ENCODE results near the gene ADCY2.

ADCY2 gene

DNA sequence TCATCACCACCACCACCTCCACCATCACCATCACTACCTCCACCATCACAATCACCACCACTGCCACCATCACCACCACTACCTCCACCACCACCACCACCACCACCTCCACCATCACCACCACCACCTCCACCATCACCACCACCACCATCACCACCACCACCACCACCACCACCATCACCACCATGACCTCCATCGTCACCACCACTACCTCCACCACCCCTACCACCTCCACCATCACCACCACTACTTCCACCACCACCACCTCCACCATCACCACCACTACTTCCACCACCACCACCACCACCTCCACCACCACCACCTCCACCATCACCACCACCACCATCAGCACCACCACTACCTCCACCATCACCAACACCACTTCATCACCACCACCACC, 23.5 kb upstream of the ADCY2 start:
- TF ChIP-seq, protein P1, sequence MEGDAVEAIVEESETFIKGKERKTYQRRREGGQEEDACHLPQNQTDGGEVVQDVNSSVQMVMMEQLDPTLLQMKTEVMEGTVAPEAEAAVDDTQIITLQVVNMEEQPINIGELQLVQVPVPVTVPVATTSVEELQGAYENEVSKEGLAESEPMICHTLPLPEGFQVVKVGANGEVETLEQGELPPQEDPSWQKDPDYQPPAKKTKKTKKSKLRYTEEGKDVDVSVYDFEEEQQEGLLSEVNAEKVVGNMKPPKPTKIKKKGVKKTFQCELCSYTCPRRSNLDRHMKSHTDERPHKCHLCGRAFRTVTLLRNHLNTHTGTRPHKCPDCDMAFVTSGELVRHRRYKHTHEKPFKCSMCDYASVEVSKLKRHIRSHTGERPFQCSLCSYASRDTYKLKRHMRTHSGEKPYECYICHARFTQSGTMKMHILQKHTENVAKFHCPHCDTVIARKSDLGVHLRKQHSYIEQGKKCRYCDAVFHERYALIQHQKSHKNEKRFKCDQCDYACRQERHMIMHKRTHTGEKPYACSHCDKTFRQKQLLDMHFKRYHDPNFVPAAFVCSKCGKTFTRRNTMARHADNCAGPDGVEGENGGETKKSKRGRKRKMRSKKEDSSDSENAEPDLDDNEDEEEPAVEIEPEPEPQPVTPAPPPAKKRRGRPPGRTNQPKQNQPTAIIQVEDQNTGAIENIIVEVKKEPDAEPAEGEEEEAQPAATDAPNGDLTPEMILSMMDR (IDR thresholded peaks at IDR 0.05): no peak

GRCh38 chr5:7374186-7374585, 21.8 kb upstream of the ADCY2 start:
- TF ChIP-seq, protein P1 (IDR thresholded peaks at IDR 0.05): no peak

GRCh38 chr5:7375457-7375856, 20.5 kb upstream of the ADCY2 start:
- TF ChIP-seq, protein P1 (IDR thresholded peaks at IDR 0.05): no peak

GRCh38 chr5:7376871-7377270, 19.1 kb upstream of the ADCY2 start:
- TF ChIP-seq, protein P1 (IDR thresholded peaks at IDR 0.05): no peak

- TF ChIP-seq, protein P1 (IDR thresholded peaks at IDR 0.05): no peak
These were observed 18.2 kb upstream of the ADCY2 start for GRCh38 chr5:7377761-7378160.

- TF ChIP-seq, protein P1 (IDR thresholded peaks at IDR 0.05): no peak
These were observed 13.3 kb upstream of the ADCY2 start for GRCh38 chr5:7382588-7382987.

DNA sequence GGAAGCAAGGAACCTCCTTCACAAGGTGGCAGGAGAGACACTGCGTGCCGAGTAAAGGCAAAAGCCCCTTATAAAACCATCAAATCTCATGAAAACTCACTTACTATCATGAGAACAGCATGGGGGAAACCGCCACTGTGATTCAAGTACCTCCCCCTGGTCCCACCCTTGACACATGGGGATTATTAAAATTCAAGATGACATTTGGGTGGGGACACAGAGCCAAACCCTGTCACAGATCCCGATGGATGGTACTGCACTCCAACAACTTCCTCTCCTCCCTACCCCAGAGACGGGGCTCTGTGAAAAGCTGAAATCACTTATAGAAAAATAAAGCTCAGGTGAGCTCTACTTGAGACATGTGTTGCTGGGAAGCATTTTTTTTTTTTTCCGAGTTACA, 10.3 kb upstream of the ADCY2 start:
- TF ChIP-seq, protein P1 (IDR thresholded peaks at IDR 0.05): no peak

DNA sequence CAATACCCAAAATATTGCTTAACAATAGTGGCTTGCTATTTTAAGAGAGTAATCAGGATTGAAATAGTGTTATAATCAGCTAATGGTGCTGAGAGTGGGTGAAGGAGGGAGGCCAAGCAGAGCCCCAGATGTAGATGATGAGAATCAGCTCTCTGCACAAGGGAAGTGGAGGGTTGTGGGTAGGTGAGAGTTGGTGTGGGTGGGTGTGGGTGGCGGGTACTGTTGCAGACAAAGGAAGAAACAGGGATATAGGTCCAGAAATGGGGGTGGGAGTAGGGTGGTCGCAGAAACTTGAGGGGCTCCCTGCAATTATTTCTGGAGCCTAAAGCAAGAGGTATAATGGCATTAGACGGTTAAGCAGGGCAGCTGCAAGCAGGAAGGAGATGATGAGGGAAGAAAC, 7.4 kb upstream of the ADCY2 start:
- TF ChIP-seq, protein P1 (IDR thresholded peaks at IDR 0.05): no peak

Data from LNCAP (cell line).